ENCODE results near the gene BPIFB2. TPM values are rescaled to one million over a fixed set of nuclear protein-coding genes. Genes with fewer than 3 reads are reported as not detected.

Gene BPIFB2
- total RNA-seq, 1 experiment from 2014 or later: 0.15 TPM

DNA sequence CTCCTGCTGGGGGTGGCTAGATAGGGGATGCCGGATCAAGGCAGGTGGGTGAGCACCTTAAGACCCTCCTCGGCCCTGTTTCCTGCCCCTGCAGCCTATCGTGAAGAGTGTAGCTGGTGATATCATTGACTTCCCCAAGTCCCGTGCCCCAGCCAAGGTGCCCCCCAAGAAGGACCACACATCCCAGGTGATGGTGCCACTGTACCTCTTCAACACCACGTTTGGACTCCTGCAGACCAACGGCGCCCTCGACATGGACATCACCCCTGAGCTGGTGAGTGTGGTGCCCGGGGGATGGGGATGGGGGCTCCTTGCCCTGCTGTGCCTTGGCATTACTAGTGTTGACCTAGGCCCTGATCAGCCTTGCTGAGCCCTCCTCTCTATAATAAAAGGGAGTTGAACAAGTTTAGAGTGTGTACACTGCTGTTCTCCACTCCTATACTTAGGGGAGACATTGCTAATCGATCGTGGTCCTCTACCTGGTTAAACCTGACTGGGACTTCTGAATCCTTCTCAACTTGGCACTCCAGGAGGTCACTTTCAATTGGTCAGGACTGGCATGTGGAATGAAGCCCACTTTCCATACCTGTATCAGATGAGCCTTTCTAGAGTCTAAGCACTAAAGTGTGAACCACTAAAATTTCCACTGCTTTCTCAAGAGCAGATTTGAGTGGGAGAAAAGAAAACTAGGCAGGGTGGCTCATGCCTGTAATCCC lies 57.2 kb downstream of the BPIFB2 start:
- BruUV-seq (replicated peaks): no TSS peak
- no peak overlapping the region for H3K4me2 ChIP-seq (ENCODE audit: low read length)
- no peaks in the 10 kb centered on the region for H3K36me3 ChIP-seq (ENCODE audit: control insufficient read depth in 1 of 2, insufficient read depth in 2 of 2, low read length in 2 of 2)
- no peaks in the 10 kb centered on the region for H3K9me3 ChIP-seq (ENCODE audit: control insufficient read depth in 1 of 2, insufficient read depth in 1 of 2, low read depth in 1 of 2, low read length in 2 of 2)
- H3K79me2 ChIP-seq (ENCODE audit: insufficient read depth, low read length): no peaks in the 10 kb centered on the region
- ATAC-seq (no peak), DNase-seq (ENCODE audit: low read depth, low spot score) (no peak)
- H3K27me3 ChIP-seq (ENCODE audit: insufficient read depth, low read length): no peaks in the 10 kb centered on the region
- H3K27ac ChIP-seq (ENCODE audit: low read depth, low read length): no peak overlapping the region
- H4K20me1 ChIP-seq (ENCODE audit: insufficient read depth): no peaks in the 10 kb centered on the region
- POLR2A ChIA-PET: no interaction called here
- H3K9me2 ChIP-seq (ENCODE audit: insufficient read depth): no peaks in the 10 kb centered on the region
- no peaks in the 10 kb centered on the region for H3K4me1 ChIP-seq (ENCODE audit: control insufficient read depth in 1 of 2, insufficient read depth in 2 of 2, low read length in 2 of 2)
- intact Hi-C loops (cut with micrococcal nuclease): no loop called here
- CTCF ChIA-PET: no interaction called here
- TF ChIP-seq ELF1 (IDR thresholded peaks at IDR 0.05; ENCODE audit: borderline replicate concordance, low read depth): no peak
- TF ChIP-seq SP1 (IDR thresholded peaks at IDR 0.05; ENCODE audit: low read depth): no peak
- TF ChIP-seq SIN3A (IDR thresholded peaks at IDR 0.05; ENCODE audit: low read depth): no peak
- TF ChIP-seq, protein P1, sequence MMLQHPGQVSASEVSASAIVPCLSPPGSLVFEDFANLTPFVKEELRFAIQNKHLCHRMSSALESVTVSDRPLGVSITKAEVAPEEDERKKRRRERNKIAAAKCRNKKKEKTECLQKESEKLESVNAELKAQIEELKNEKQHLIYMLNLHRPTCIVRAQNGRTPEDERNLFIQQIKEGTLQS (IDR thresholded peaks at IDR 0.05): no peak
- TF ChIP-seq TCF7L2 (IDR thresholded peaks at IDR 0.05; ENCODE audit: borderline replicate concordance, extremely low read depth, insufficient read depth, insufficient read length): no peak
- no peak for TF ChIP-seq EZH2phosphoT487 (IDR thresholded peaks at IDR 0.05; ENCODE audit: borderline replicate concordance)
- TF ChIP-seq, protein P2, sequence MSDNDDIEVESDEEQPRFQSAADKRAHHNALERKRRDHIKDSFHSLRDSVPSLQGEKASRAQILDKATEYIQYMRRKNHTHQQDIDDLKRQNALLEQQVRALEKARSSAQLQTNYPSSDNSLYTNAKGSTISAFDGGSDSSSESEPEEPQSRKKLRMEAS (IDR thresholded peaks at IDR 0.05): no peak
- no peak for TF ChIP-seq RAD21 (IDR thresholded peaks at IDR 0.05; ENCODE audit: low read depth)
- TF ChIP-seq SRF (IDR thresholded peaks at IDR 0.05; ENCODE audit: low read depth): no peak
- TF ChIP-seq CEBPB (IDR thresholded peaks at IDR 0.05; ENCODE audit: low read depth): no peak
- TF ChIP-seq YY1 (IDR thresholded peaks at IDR 0.05; ENCODE audit: extremely low read depth, insufficient replicate concordance, low read depth, low read length): no peak
- no peak for TF ChIP-seq ZFX (IDR thresholded peaks at IDR 0.05)
- TF ChIP-seq EGR1 (IDR thresholded peaks at IDR 0.05; ENCODE audit: low read depth): no peak
- no peak overlapping the region for H2AFZ ChIP-seq (ENCODE audit: low read depth, low read length, poor library complexity, severe bottlenecking)
- RAD21 ChIA-PET (ENCODE audit: low non-redundant PET in 1 of 2, low total read pairs in 2 of 2, uncharacterized antibody in 2 of 2, unreplicated experiment in 2 of 2): no interaction called here
- H3K9ac ChIP-seq (ENCODE audit: low read length): no peak overlapping the region
- no peak overlapping the region for H3K4me3 ChIP-seq (replicated peaks in 1 of 2; ENCODE audit: low read depth in 1 of 2, low read length in 2 of 2)

Data from HCT116 (cell line).